NB4 (cell line): ENCODE measurements around the gene TMEM52B.

Experiments used
- DNase-seq: peaks from one replicate; pipeline ENCODE4 v3.0.0; 2010; ENCODE audit warnings: low read depth
- H3K4me3 ChIP-seq: one replicate; pipeline ENCODE4 v1.5.1; 2011; ENCODE audit warnings: mild to moderate bottlenecking, low read depth, low read length, moderate library complexity
- MYC ChIP-seq: IDR thresholded peaks from 2 replicates; pipeline ENCODE4 v1.6.1; 2011; ENCODE audit warnings: low read depth, low read length
- POLR2A ChIP-seq: IDR thresholded peaks from 2 replicates; pipeline ENCODE4 v1.6.1; 2011; ENCODE audit warnings: mild to moderate bottlenecking; ENCODE audit not compliant: insufficient read length; ENCODE audit errors: extremely low read depth
- TF ChIP-seq, protein P1 (sequence below): IDR thresholded peaks from 2 replicates; pipeline ENCODE4 v1.6.1; 2011; ENCODE audit warnings: low read depth, low read length
- TF ChIP-seq, protein P2 (sequence below): IDR thresholded peaks from one replicate; pipeline ENCODE4 v1.5.1; 2012; ENCODE audit warnings: low read depth, low read length

The TMEM52B gene

DNA sequence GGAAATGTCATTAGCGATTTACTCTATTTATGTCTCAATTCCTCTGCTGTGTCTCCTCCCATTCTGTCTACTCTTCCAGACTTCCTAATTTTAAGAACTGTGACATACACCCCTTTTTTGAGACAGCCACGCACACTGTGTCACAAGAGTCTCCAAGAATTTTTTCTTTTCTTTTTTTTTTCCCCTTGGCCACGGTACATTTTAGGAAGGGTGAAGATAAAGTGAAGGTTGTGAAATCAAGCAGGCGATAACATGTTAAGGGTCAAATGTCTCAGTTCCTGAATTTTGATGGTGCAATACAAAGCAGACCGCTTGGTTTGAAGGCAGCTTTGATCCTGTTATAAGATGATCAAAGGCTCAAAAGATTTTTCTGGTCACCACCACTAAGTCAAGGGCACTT lies 11.2 kb upstream of the TMEM52B start:
- no peak overlapping the region for H3K4me3 ChIP-seq
- TF ChIP-seq, protein P1, sequence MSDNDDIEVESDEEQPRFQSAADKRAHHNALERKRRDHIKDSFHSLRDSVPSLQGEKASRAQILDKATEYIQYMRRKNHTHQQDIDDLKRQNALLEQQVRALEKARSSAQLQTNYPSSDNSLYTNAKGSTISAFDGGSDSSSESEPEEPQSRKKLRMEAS, result 0 out of 2 replicates have a peak, but pooled peaks have one; percentile 7
- TF ChIP-seq, protein P2, sequence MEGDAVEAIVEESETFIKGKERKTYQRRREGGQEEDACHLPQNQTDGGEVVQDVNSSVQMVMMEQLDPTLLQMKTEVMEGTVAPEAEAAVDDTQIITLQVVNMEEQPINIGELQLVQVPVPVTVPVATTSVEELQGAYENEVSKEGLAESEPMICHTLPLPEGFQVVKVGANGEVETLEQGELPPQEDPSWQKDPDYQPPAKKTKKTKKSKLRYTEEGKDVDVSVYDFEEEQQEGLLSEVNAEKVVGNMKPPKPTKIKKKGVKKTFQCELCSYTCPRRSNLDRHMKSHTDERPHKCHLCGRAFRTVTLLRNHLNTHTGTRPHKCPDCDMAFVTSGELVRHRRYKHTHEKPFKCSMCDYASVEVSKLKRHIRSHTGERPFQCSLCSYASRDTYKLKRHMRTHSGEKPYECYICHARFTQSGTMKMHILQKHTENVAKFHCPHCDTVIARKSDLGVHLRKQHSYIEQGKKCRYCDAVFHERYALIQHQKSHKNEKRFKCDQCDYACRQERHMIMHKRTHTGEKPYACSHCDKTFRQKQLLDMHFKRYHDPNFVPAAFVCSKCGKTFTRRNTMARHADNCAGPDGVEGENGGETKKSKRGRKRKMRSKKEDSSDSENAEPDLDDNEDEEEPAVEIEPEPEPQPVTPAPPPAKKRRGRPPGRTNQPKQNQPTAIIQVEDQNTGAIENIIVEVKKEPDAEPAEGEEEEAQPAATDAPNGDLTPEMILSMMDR, result no peak
- TF ChIP-seq MYC, result peak; percentile 30; the same call in 1 of the 2 replicates
- no peak for TF ChIP-seq POLR2A
- peak; percentile 84 for DNase-seq

DNA sequence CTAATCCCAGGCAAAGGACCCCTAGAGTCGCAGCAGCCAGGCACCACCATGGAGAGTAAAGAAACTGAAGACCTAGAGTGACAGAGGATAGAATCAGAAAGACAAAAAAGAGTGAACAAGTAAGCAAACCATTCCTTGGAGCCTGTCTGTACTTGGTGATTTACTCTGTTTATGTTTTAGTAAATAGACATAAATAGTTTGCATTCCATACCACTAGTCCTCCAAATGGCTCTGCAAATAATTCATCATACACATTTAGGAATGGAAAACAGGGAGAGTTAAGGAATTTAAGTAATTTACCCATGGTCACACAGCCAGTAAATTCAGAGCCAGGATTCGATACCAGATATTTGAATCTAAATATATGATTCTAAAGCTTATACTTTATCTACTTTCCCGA lies 9.7 kb upstream of the TMEM52B start:
- DNase-seq, result no peak
- no peak overlapping the region for H3K4me3 ChIP-seq
- no peak for TF ChIP-seq MYC
- TF ChIP-seq, protein P1, result no peak
- TF ChIP-seq, protein P2, result no peak

DNA sequence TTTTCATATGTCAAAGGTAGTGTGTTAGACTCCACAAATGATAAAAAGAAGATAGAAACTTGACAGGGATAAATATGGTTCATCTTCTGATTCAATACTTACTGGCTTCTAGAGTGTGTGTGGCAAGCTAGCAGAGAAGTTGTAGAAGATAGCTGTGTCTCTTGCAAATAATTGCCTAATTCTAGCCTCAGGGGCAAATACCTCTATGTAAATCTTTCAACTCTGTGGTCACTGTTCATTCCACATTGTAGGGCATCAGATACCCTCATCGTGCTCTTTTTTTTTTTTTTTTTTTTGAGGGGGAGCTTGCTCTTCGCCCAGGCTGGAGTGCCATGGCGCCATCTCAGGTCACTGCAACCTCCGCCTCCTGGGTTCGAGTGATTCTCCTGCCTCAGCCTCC lies 8.6 kb upstream of the TMEM52B start:
- no peak for TF ChIP-seq MYC
- TF ChIP-seq POLR2A, result no peak
- TF ChIP-seq, protein P2, result no peak
- TF ChIP-seq, protein P1, result no peak

DNA sequence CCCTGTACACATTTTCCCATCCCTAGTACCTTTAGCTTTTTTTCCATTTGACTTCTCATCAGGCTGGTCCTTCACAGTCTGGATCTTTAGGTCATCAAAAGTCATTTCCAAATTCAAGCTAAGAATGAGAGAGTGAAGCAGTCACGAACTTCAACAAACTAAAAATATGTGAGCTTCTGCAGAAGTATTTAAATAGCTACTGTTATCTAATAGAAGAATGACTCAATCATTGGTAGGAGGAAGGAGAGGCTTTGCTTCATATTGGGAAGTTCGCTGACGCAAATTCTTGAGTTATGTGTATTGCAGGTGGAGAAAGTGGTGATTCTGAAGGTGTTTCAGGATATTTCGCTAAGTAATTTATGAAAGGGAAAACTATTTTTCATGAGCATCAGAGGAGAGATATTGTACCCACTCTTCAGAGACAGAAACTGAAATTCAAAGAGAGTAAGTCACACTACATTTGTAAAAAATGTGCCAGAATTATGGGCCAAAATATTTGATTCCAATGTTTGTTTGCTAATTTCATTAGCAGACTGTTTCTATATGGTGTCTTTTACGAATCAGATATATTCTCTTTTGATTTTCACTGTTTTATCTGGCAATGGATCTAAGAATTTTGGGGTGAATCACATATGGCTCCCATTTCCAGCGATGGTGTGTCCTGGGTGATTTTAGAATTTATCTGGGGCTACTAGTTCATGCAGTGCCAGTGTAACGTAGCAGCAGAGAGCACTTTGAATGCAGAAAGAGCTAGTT lies 6.7 kb upstream of the TMEM52B start, which contains the start of gene OLR1:
OLR1 (minus strand) TSS at position 160 of the 756 bp plus-strand sequence; CDS start at position 105, 55 bp downstream.
- no peak for DNase-seq
- TF ChIP-seq POLR2A (no peak), MYC (no peak)
- TF ChIP-seq, protein P2, result no peak
- TF ChIP-seq, protein P1, result no peak
- H3K4me3 ChIP-seq, result no peak within 1 kb of the TSS

More for the DNA sequence above, 8.6 kb upstream of the TMEM52B start:
- peak; percentile 18 for DNase-seq
- no peak overlapping the region for H3K4me3 ChIP-seq

DNA sequence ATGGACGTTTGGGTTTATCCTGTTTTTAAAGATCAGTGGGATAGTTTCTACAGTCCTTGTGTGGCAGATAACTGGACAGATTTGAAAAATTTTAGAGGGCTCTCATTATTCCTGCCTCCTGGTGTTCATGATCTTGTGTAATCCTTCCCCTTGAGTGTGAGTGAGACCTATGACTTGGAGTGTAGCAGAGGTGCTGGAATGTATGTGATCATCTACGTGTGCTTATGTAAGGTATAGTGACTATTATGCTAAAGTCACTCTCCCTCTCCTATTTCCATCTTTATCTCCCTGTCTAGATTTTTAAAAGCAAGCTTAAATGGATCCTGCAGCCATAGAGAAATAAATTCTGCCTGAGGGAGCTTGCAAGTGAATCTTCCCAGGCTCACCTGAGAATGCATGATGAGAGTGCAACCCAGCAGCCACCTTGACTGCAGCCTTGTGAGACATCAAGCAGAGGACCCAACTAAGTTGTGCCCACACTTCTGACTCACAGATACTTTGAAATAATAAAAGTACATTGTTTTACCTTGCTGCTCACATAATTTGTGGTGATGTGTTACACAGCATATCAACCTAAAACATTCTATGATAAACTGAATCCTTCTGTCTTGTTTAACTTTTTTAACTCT lies 3.7 kb upstream of the TMEM52B start:
- no peak overlapping the region for H3K4me3 ChIP-seq
- TF ChIP-seq, protein P2, result no peak
- TF ChIP-seq, protein P1, result no peak
- TF ChIP-seq POLR2A (no peak), MYC (no peak)
- DNase-seq, result no peak
